CD4-positive, alpha-beta memory T cell (primary cell): ENCODE measurements around the gene PEX26. TPM values are rescaled to one million over a fixed set of nuclear protein-coding genes. Genes with fewer than 3 reads are reported as not detected.
"Not testable (repeated sequence)": the region's sequence is repeated elsewhere in the genome, so short reads cannot be mapped to it uniquely, and the experiment has no call there.

ENCODE experiments used
- CTCF ChIA-PET: fragments of 350-600 bp; sonication (Branson Sonifier 250); formaldehyde crosslinking; loops from one replicate; lab custom pipeline; 2021; ENCODE audit warnings: inconsistent platforms; ENCODE audit not compliant: partially characterized antibody; lab: Charles Lee
- POLR2A ChIA-PET: fragments of 350-600 bp; sonication (Branson Sonifier 250); formaldehyde crosslinking; loops from one replicate; lab custom pipeline; 2021; ENCODE audit not compliant: partially characterized antibody; lab: Charles Lee
- DNase-seq, 5 donors: peaks; one replicate each; pipeline versions ENCODE4 v3.0.0 to v3.0.0-alpha.2; 2020 to 2022; ENCODE audit warnings: mixed read lengths in 1 of 5
- H3K27ac ChIP-seq: one replicate; pipeline ENCODE4 v1.7.0; 2013; ENCODE audit warnings: low read depth, low read length
- H3K27me3 ChIP-seq: 2 replicates; pipeline ENCODE4 v1.7.0; 2013; ENCODE audit warnings: mild to moderate bottlenecking, low read length, moderate library complexity; ENCODE audit not compliant: insufficient read depth
- H3K36me3 ChIP-seq: 2 replicates; pipeline ENCODE4 v1.7.0; 2013; ENCODE audit warnings: mild to moderate bottlenecking, low read length, moderate library complexity; ENCODE audit not compliant: insufficient read depth
- H3K4me1 ChIP-seq: 2 replicates; pipeline ENCODE4 v1.7.0; 2013; ENCODE audit warnings: mild to moderate bottlenecking, low read length, moderate library complexity; ENCODE audit not compliant: insufficient read depth
- H3K4me3 ChIP-seq, 2 donors: one replicate each; pipeline ENCODE4 v1.7.0; 2013; ENCODE audit warnings: low read length in 2 of 2, mild to moderate bottlenecking in 1 of 2
- H3K9me3 ChIP-seq, 2 donors: one replicate each; pipeline ENCODE4 v1.7.0; 2013; ENCODE audit warnings: low read length in 2 of 2, control low read depth in 1 of 2; ENCODE audit not compliant: control insufficient read depth in 1 of 2
- H3K27ac Mint-ChIP-seq, 7 donors: one replicate each; pipeline ENCODE4 v1.8.0; 2020 to 2021; ENCODE audit warnings: mixed read lengths in 7 of 7, mild to moderate bottlenecking in 6 of 7, inconsistent platforms in 3 of 7, moderate library complexity in 3 of 7
- H3K27me3 Mint-ChIP-seq, 2 donors: one replicate each; pipeline ENCODE4 v1.8.0; 2020 to 2021; ENCODE audit warnings: mixed read lengths in 2 of 2
- H3K36me3 Mint-ChIP-seq, 2 donors: one replicate each; pipeline ENCODE4 v1.8.0; 2020 to 2021; ENCODE audit warnings: mixed read lengths in 2 of 2, inconsistent platforms in 1 of 2, mild to moderate bottlenecking in 1 of 2
- H3K4me1 Mint-ChIP-seq, 4 donors: one replicate each; pipeline ENCODE4 v1.8.0; 2020 to 2021; ENCODE audit warnings: mixed read lengths in 4 of 4, mild to moderate bottlenecking in 1 of 4
- H3K4me3 Mint-ChIP-seq, 8 donors: one replicate each; pipeline ENCODE4 v1.8.0; 2020 to 2021; ENCODE audit warnings: mixed read lengths in 8 of 8, mild to moderate bottlenecking in 7 of 8, moderate library complexity in 6 of 8, inconsistent platforms in 3 of 8
- H3K9me3 Mint-ChIP-seq, 8 donors: one replicate each; pipeline ENCODE4 v1.8.0; 2020 to 2021; ENCODE audit warnings: mixed read lengths in 8 of 8, mild to moderate bottlenecking in 5 of 8, inconsistent platforms in 3 of 8, moderate library complexity in 1 of 8
- intact Hi-C: fragments of 100-400 bp; cut with micrococcal nuclease; formaldehyde crosslinking; loops from one replicate; pipeline ENCODE4 v1.15.1; 2023
- polyA plus RNA-seq, 2 donors: library from polyadenylated mRNA; unstranded; fragments of 300-500 nt; fragmentation: Illumina TruSeq; gene quantifications; one replicate each; pipeline ENCODE4 v1.2.3, GENCODE V29; 2021
- total RNA-seq, 2 experiments: library from RNA; stranded (reverse); gene quantifications; one replicate each; pipeline ENCODE4 v1.2.3, GENCODE V29; 2021

Gene PEX26
- total and polyA plus RNA-seq, 4 experiments from 2014 or later: 1.4 to 39.6 (median 22.7) TPM

DNA sequence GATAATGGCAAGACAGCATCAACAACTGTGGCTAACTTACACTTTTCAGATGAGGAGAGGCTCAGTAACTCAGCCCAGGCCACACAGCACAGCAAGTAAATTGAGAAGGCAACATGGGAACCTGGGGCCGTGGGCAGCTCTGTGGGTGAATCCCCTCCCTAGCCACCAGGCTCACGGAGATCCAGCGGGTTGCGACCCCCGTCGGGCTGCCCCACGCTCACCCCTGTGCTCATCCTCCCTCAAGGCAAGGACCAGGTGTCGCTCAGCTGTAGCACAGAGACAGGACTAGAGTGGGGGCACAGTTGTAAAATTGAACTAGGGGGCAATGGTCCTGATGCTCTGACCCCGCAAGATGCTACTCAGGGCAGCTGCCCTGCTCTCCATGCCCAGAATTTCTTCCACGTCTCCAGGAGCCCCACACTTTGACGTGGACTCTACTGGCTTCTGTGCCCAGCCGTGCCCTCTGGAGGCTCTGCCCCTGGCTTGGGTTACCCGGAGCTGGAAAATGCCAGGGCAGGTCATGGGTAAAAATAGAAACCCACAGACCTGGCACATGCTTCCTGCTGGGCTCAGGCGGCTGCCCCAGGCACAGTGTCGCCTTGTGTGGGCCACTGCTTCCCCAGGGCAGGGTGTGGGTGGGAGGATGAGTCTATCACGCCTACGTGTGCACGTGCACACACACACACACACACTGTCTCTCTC lies 41.8 kb downstream of the PEX26 start:
- no peak overlapping the region for H3K4me3 ChIP-seq
- Mint-ChIP-seq H3K9me3 (no peaks in the 10 kb centered on the region), H3K27me3 (peaks cover 0 to 2% of the 10 kb centered on the region in 2 donors), H3K27ac (no peak overlapping the region), H3K4me1 (peaks cover 2 to 16% (median 2%) of the 10 kb centered on the region in 4 donors), H3K36me3 (peaks cover 2 to 4% of the 10 kb centered on the region in 2 donors), H3K4me3 (no peak overlapping the region)
- no peaks in the 10 kb centered on the region for H3K36me3 ChIP-seq
- no peak for DNase-seq
- intact Hi-C loops: no loop called here
- ChIA-PET POLR2A (no interaction called here), CTCF (no interaction called here)
- H3K9me3 ChIP-seq: no peaks in the 10 kb centered on the region
- H3K27me3 ChIP-seq: no peaks in the 10 kb centered on the region
- no peak overlapping the region for H3K27ac ChIP-seq
- H3K4me1 ChIP-seq: peaks cover 2% of the 10 kb centered on the region

GRCh38 chr22:18120857-18121256 lies 43.1 kb downstream of the PEX26 start:
- Histone ChIP-seq H3K9me3 (no peaks in the 10 kb centered on the region), H3K36me3 (no peaks in the 10 kb centered on the region), H3K27me3 (no peaks in the 10 kb centered on the region), H3K4me1 (no peaks in the 10 kb centered on the region), H3K4me3 (no peak overlapping the region), H3K27ac (no peak overlapping the region)
- Mint-ChIP-seq H3K36me3 (peaks cover 2 to 4% of the 10 kb centered on the region in 2 donors), H3K4me3 (no peak overlapping the region), H3K27me3 (peaks cover 0 to 2% of the 10 kb centered on the region in 2 donors), H3K27ac (no peak overlapping the region), H3K4me1 (peaks cover 0 to 10% (median 1%) of the 10 kb centered on the region in 4 donors), H3K9me3 (no peaks in the 10 kb centered on the region)
- CTCF ChIA-PET: no interaction called here
- intact Hi-C loops: no loop called here
- DNase-seq: no peak
- POLR2A ChIA-PET: no interaction called here

DNA sequence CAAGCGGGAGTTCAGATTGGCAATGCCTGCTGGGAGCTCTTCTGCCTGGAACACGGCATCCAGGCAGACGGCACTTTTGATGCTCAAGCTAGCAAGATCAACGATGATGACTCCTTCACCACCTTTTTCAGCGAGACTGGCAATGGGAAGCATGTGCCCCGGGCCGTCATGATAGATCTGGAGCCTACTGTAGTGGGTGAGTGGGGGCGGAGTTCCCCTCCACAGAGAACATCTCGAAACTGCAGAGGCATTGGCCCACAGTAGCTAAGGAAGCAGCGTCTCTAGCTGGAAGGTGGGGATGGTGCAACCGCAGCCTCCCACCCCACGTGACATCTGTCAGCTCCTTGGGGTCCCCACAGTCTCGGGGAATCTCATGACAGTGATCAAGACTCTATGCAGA lies 43.7 kb downstream of the PEX26 start:
- CTCF ChIA-PET: no interaction called here
- Mint-ChIP-seq H3K27ac (no peak overlapping the region), H3K36me3 (peaks cover 4 to 7% of the 10 kb centered on the region in 2 donors)

GRCh38 chr22:18121954-18122554 lies 44.3 kb downstream of the PEX26 start:
- Histone ChIP-seq H3K9me3 (no peaks in the 10 kb centered on the region), H3K4me3 (no peak overlapping the region), H3K27me3 (no peaks in the 10 kb centered on the region), H3K36me3 (no peaks in the 10 kb centered on the region), H3K27ac (no peak overlapping the region), H3K4me1 (no peaks in the 10 kb centered on the region)
- no peak for DNase-seq
- Mint-ChIP-seq H3K9me3 (no peaks in the 10 kb centered on the region), H3K4me1 (peaks cover 0 to 10% (median 1%) of the 10 kb centered on the region in 4 donors), H3K4me3 (no peak overlapping the region), H3K27ac (no peak overlapping the region), H3K36me3 (peaks cover 8 to 11% of the 10 kb centered on the region in 2 donors), H3K27me3 (peaks cover 0 to 2% of the 10 kb centered on the region in 2 donors)
- ChIA-PET POLR2A (no interaction called here), CTCF (no interaction called here)
- intact Hi-C loops: no loop called here

More for the DNA sequence above, 43.7 kb downstream of the PEX26 start:
- Histone ChIP-seq H3K27me3 (no peaks in the 10 kb centered on the region), H3K27ac (no peak overlapping the region), H3K4me3 (no peak overlapping the region), H3K4me1 (no peaks in the 10 kb centered on the region), H3K36me3 (no peaks in the 10 kb centered on the region), H3K9me3 (no peaks in the 10 kb centered on the region)
- H3K4me3 Mint-ChIP-seq: no peak overlapping the region
- peaks cover 0 to 10% (median 1%) of the 10 kb centered on the region in 4 donors for H3K4me1 Mint-ChIP-seq
- no peaks in the 10 kb centered on the region for H3K9me3 Mint-ChIP-seq
- peaks cover 0 to 2% of the 10 kb centered on the region in 2 donors for H3K27me3 Mint-ChIP-seq
- no peak for DNase-seq
- intact Hi-C loops: no loop called here
- POLR2A ChIA-PET: no interaction called here

GRCh38 chr22:18123476-18124025 lies 45.8 kb downstream of the PEX26 start:
- H3K4me1 Mint-ChIP-seq, H3K4me3 ChIP-seq, intact Hi-C loops, DNase-seq, H3K27me3 Mint-ChIP-seq, H3K27ac Mint-ChIP-seq, H3K4me1 ChIP-seq, H3K27me3 ChIP-seq, H3K4me3 Mint-ChIP-seq, H3K9me3 Mint-ChIP-seq, POLR2A ChIA-PET, H3K9me3 ChIP-seq, H3K27ac ChIP-seq, H3K36me3 ChIP-seq: not testable (repeated sequence)
- peaks cover 8 to 14% of the 10 kb centered on the region in 2 donors for H3K36me3 Mint-ChIP-seq
- CTCF ChIA-PET: interaction anchor here (1.5 to 1.6 kb wide), 2 partner anchors 10 to 26 kb away, joined by 3 read pairs; partner anchors contain the start of gene USP18

GRCh38 chr22:18126606-18127005 lies 48.8 kb downstream of the PEX26 start:
- Histone ChIP-seq H3K27ac (no peak overlapping the region), H3K4me1 (no peaks in the 10 kb centered on the region), H3K9me3 (no peaks in the 10 kb centered on the region), H3K4me3 (no peak overlapping the region), H3K36me3 (no peaks in the 10 kb centered on the region), H3K27me3 (no peaks in the 10 kb centered on the region)
- Mint-ChIP-seq H3K4me1 (no peaks in the 10 kb centered on the region), H3K9me3 (no peaks in the 10 kb centered on the region), H3K4me3 (no peak overlapping the region), H3K27ac (no peak overlapping the region), H3K27me3 (no peaks in the 10 kb centered on the region), H3K36me3 (peaks cover 12 to 20% of the 10 kb centered on the region in 2 donors)
- intact Hi-C loops: no loop called here
- ChIA-PET POLR2A (no interaction called here), CTCF (no interaction called here)
- DNase-seq: no peak

- H3K9me3 ChIP-seq: no peaks in the 10 kb centered on the region
- DNase-seq: no peak
- no peak overlapping the region for H3K4me3 ChIP-seq
- Mint-ChIP-seq H3K4me3 (no peak overlapping the region), H3K27me3 (no peaks in the 10 kb centered on the region), H3K4me1 (no peaks in the 10 kb centered on the region), H3K9me3 (no peaks in the 10 kb centered on the region), H3K27ac (peak overlapping the region in 1 of 7 donors; percentile 64), H3K36me3 (peaks cover 18 to 22% of the 10 kb centered on the region in 2 donors)
- H3K4me1 ChIP-seq: no peaks in the 10 kb centered on the region
- no peaks in the 10 kb centered on the region for H3K36me3 ChIP-seq
- ChIA-PET POLR2A (no interaction called here), CTCF (no interaction called here)
- intact Hi-C loops: no loop called here
- H3K27ac ChIP-seq: no peak overlapping the region
- no peaks in the 10 kb centered on the region for H3K27me3 ChIP-seq
These were observed 52.2 kb downstream of the PEX26 start for GRCh38 chr22:18130018-18130417.
